Tibial artery (tissue), 4 donors: ENCODE measurements around the gene POLN.

Experiments
- DNase-seq, 2 donors: peaks; one replicate each; pipeline ENCODE4 v3.0.0-alpha.2; 2019
- H3K27ac ChIP-seq, 2 donors: fragments of 200-600 bp; sonication (generic) in 1 of 2; 1 replicate in 1 of 2; 2 replicates in 1 of 2; pipeline ENCODE4 v1.5.1; 2018 to 2019; ENCODE audit warnings: mild to moderate bottlenecking in 1 of 2
- H3K27me3 ChIP-seq, 2 donors: fragments of 200-600 bp; sonication (generic) in 1 of 2; one replicate each; pipeline versions ENCODE4 v1.5.1 to v1.6.0; 2016 to 2019
- H3K36me3 ChIP-seq, 3 donors: fragments of 200-600 bp; sonication (generic) in 2 of 3; one replicate each; pipeline ENCODE4 v1.5.1; 2016 to 2019; ENCODE audit warnings: mild to moderate bottlenecking in 2 of 3
- H3K4me1 ChIP-seq, 4 donors: fragments of 200-600 bp; sonication (generic) in 2 of 4; 1 replicate in 3 of 4; 2 replicates in 1 of 4; pipeline ENCODE4 v1.5.1; 2016 to 2019
- H3K4me3 ChIP-seq, 2 donors: fragments of 200-600 bp; sonication (generic) in 1 of 2; 1 replicate in 1 of 2; 2 replicates in 1 of 2; pipeline ENCODE4 v1.5.1; 2018 to 2019; ENCODE audit warnings: mild to moderate bottlenecking in 2 of 2
- H3K9me3 ChIP-seq, 3 donors: fragments of 200-600 bp; sonication (generic) in 1 of 3; one replicate each; pipeline ENCODE4 v1.5.1; 2016 to 2019
- intact Hi-C: fragments of 100-400 bp; cut with DNase I; formaldehyde crosslinking; loops from one replicate; pipeline ENCODE4 v1.15.0; 2023; ENCODE audit warnings: low total_unique reads
- TF ChIP-seq, protein P1 (sequence below), 2 experiments: fragments of 200-600 bp in 1 of 2; fragments of 450-650 bp in 1 of 2; IDR thresholded peaks; one replicate each; pipeline ENCODE4 v1.5.1; 2017 to 2019; ENCODE audit warnings: antibody characterized with exemption in 2 of 2, mild to moderate bottlenecking in 1 of 2, moderate library complexity in 1 of 2

POLN gene

DNA sequence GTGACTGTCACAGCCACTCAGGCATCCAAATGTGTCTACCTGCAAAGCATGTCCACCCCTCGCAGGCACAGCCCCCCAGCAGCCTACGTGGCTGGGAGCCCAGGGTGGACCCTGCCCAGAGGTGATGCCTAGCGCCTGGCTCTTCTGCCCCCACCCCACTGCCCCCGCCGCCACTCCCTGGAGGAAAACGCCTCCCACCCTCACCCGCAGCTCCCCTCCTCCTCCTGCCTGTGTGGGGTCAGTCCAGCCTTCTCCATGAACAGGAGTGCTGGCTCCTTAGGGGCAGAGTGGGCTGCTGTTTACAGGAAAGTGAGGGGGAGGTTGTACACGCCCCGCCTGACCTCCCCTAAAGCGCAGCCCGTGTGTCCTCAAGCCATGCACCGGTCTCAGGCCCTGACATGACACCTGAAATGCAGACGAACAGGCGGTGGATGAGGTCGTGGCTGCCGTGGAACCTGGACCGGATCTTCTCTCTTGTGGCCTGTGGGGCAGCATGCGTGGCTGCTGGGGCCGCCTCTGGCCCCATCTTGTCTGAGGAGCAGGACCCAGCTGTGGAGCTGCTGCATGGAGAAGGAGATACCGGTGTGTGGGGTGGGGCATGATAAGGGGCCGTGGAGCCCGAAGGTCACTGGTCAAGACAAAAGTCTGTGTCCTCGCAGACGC, 31.9 kb upstream of the POLN start:
- no peak for DNase-seq
- intact Hi-C loops = no loop called here
- no peak overlapping the region for H3K27ac ChIP-seq
- H3K27me3 ChIP-seq = no peaks in the 10 kb centered on the region
- TF ChIP-seq, protein P1, sequence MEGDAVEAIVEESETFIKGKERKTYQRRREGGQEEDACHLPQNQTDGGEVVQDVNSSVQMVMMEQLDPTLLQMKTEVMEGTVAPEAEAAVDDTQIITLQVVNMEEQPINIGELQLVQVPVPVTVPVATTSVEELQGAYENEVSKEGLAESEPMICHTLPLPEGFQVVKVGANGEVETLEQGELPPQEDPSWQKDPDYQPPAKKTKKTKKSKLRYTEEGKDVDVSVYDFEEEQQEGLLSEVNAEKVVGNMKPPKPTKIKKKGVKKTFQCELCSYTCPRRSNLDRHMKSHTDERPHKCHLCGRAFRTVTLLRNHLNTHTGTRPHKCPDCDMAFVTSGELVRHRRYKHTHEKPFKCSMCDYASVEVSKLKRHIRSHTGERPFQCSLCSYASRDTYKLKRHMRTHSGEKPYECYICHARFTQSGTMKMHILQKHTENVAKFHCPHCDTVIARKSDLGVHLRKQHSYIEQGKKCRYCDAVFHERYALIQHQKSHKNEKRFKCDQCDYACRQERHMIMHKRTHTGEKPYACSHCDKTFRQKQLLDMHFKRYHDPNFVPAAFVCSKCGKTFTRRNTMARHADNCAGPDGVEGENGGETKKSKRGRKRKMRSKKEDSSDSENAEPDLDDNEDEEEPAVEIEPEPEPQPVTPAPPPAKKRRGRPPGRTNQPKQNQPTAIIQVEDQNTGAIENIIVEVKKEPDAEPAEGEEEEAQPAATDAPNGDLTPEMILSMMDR (IDR thresholded peaks at IDR 0.05) = no peak
- H3K9me3 ChIP-seq = no peaks in the 10 kb centered on the region
- H3K4me1 ChIP-seq = no peaks in the 10 kb centered on the region
- peaks cover 0 to 15% (median 0%) of the 10 kb centered on the region in 3 donors for H3K36me3 ChIP-seq
- H3K4me3 ChIP-seq = no peak overlapping the region

DNA sequence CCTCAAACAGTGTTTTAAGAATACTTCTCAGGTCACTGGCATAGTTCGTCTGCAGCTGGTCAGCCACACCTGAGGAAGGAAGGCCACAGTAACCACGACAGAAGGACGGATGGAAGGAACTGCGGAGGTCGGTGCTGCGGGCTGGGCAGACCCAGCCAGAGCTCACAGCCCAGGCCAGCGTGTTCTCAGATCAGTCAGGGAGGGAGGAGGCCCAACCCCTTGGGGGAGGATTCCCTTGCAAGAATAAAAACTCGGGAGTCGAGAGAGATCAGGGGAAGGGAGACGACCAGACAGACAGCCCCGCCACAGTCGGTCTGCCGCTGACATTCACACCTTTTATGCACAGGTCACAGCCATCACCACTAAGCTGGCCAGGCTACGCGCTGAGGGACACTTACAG, 31.3 kb upstream of the POLN start:
- H3K4me1 ChIP-seq = no peaks in the 10 kb centered on the region
- TF ChIP-seq, protein P1 (IDR thresholded peaks at IDR 0.05) = no peak
- H3K27ac ChIP-seq = no peak overlapping the region
- H3K27me3 ChIP-seq = no peaks in the 10 kb centered on the region
- intact Hi-C loops = no loop called here
- H3K9me3 ChIP-seq = no peaks in the 10 kb centered on the region
- H3K36me3 ChIP-seq = peaks cover 0 to 15% (median 0%) of the 10 kb centered on the region in 3 donors
- no peak for DNase-seq
- no peak overlapping the region for H3K4me3 ChIP-seq

DNA sequence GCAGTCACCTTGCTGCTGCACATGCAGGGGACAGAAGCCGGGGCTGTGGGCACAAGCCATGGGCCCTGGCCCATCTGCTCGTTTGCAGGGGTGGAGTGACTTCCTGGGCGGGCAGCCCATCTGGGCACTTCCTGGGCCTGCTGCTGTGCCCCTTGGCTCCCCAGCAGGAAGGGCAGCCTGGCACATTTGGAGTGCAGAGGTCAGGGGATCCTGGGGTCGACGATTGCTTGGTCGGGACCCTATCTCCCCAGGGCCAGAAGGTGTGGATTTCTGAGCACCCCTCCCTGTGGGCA, 30.9 kb upstream of the POLN start:
- Histone ChIP-seq H3K36me3 (peaks cover 0 to 15% (median 0%) of the 10 kb centered on the region in 3 donors), H3K27ac (no peak overlapping the region), H3K9me3 (no peaks in the 10 kb centered on the region), H3K27me3 (no peaks in the 10 kb centered on the region), H3K4me1 (no peaks in the 10 kb centered on the region), H3K4me3 (no peak overlapping the region)
- TF ChIP-seq, protein P1 (IDR thresholded peaks at IDR 0.05) = no peak
- intact Hi-C loops = no loop called here
- DNase-seq = no peak

DNA sequence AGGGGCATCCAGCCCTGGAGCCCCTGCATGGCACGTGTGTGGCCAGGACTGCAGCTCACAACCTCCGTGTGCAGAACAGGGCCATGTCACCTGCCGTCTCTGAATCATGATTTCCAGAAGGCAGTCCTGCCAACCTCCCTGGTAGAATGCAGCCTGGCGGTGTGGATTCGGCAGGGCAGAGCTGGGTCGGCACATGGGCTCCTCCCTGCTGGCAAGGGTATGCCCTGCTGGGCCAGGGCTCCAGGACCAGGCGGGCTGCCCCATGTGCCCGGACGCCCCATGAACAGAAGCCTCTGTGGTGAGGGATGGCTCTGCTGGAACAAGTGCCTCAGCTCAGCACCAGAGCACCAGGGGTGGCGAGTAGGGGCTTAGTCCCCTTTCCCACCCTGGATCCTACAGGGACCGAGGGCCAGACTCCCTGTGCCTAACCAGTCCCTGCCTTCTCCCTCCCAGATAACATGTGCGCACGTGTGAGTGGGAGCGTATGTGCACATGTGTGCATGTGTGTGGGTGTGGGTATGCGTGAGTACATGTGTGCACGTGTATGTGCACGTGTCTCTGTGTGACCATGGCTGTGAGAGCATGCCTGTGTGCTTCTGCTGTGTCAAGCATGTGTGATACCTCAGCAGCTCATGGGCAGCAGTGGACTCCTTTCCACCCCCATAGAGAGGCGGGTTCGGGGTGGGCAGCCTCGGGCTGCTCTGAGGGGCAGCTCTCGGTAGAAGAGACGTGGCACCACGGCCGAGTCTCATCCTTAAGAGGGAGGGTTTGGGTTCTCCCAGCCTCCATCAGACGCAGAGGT, 30.3 kb upstream of the POLN start:
- intact Hi-C loops = no loop called here
- Histone ChIP-seq H3K27me3 (no peaks in the 10 kb centered on the region), H3K27ac (no peak overlapping the region), H3K9me3 (no peaks in the 10 kb centered on the region), H3K4me1 (peaks cover 0 to 4% (median 0%) of the 10 kb centered on the region in 4 donors), H3K36me3 (peaks cover 0 to 15% (median 0%) of the 10 kb centered on the region in 3 donors), H3K4me3 (no peak overlapping the region)
- DNase-seq = no peak
- TF ChIP-seq, protein P1 (IDR thresholded peaks at IDR 0.05) = no peak

DNA sequence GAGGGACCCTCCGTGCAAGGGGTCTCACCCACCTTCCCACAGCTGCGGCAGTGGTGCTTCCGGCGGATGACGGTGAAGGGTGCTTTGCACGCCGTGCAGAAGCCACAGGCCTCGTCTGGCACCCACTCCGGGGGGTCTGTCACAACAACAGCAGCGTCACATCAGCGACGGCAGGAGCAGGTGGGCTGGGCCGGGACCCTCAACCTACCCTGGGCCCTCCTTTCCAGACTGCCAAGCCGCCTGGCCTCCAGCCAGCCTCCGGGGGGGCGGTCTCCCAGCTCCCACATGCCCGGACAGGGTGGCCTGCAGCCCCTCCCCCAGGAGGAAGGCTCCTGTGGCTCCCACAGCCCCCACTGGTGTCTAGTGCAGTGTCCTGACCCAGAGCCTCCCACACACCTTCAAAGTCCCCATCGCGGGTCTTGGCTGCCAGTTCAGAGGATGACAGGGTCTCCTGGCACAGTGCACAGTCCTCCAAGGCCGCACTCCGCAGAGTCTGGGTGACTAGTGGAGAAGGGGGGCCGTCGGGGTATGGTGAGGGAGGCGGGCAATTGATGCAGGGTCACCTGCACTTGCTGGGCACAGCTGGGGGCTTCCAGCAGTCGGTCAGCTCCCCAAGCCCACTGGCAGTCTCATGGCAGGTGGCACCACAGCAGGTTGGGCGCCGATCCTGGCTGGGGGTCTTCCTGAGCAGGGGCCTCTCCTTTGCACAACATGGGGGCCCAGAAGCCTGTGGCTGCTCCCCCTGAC, 29.5 kb upstream of the POLN start:
- H3K27ac ChIP-seq = no peak overlapping the region
- H3K4me3 ChIP-seq = no peak overlapping the region
- intact Hi-C loops = no loop called here
- no peak for DNase-seq
- H3K27me3 ChIP-seq = no peaks in the 10 kb centered on the region
- H3K4me1 ChIP-seq = peaks cover 0 to 10% (median 4%) of the 10 kb centered on the region in 4 donors
- H3K36me3 ChIP-seq = peaks cover 0 to 15% (median 0%) of the 10 kb centered on the region in 3 donors
- H3K9me3 ChIP-seq = no peaks in the 10 kb centered on the region
- TF ChIP-seq, protein P1 (IDR thresholded peaks at IDR 0.05) = no peak
